ENCODE results near the gene ELFN2.
A peak's percentile ranks its signal among the peaks of the same experiment; 100 is the strongest.

ELFN2 gene

GRCh38 chr22:37352481-37352880, 74.8 kb downstream of the ELFN2 start:
- DNase-seq, result no peak

- DNase-seq, result no peak
Measured at GRCh38 chr22:37351232-37351631, 76.0 kb downstream of the ELFN2 start.

- DNase-seq, result no peak
Measured at GRCh38 chr22:37349043-37349814, 78.0 kb downstream of the ELFN2 start.

GRCh38 chr22:37346505-37346895, 80.8 kb downstream of the ELFN2 start:
- DNase-seq, result no peak

GRCh38 chr22:37345863-37346504, 81.3 kb downstream of the ELFN2 start:
- peak; percentile 16 for DNase-seq

GRCh38 chr22:37344735-37345449, 82.4 kb downstream of the ELFN2 start:
- no peak for DNase-seq

GRCh38 chr22:37343863-37344734, 83.2 kb downstream of the ELFN2 start:
- no peak for DNase-seq

- DNase-seq, result no peak
Measured at GRCh38 chr22:37343348-37343747, 83.9 kb downstream of the ELFN2 start.

- no peak for DNase-seq
Measured at GRCh38 chr22:37342065-37342464, 85.2 kb downstream of the ELFN2 start.

- no peak for DNase-seq
Measured at GRCh38 chr22:37340331-37341262, 86.7 kb downstream of the ELFN2 start.

- no peak for DNase-seq
Measured at GRCh38 chr22:37338539-37339246, 88.6 kb downstream of the ELFN2 start.

- DNase-seq, result peak; percentile 24
Measured at GRCh38 chr22:37337204-37337943, 89.9 kb downstream of the ELFN2 start.

GRCh38 chr22:37336579-37336978, 90.7 kb downstream of the ELFN2 start:
- no peak for DNase-seq

GRCh38 chr22:37335806-37336199, 91.5 kb downstream of the ELFN2 start:
- no peak for DNase-seq

- DNase-seq, result no peak
Measured at GRCh38 chr22:37334859-37335805, 92.1 kb downstream of the ELFN2 start.

GRCh38 chr22:37334461-37334858, 92.8 kb downstream of the ELFN2 start:
- DNase-seq, result no peak

- no peak for DNase-seq
Measured at GRCh38 chr22:37333724-37334460, 93.4 kb downstream of the ELFN2 start.

GRCh38 chr22:37331856-37332536, 95.3 kb downstream of the ELFN2 start:
- no peak for DNase-seq

All from T1000 (cell line).